Neural progenitor cell (in vitro differentiated cells): ENCODE measurements around the gene RASL11B.

Experiments used
- EZH2 ChIP-seq: fragments of 200-600 bp; sonication (generic); IDR thresholded peaks from 2 replicates; pipeline ENCODE4 v1.6.1; 2017; ENCODE audit warnings: antibody characterized with exemption, mild to moderate bottlenecking, moderate library complexity
- EZH2phosphoT487 ChIP-seq: fragments of 200-600 bp; sonication (generic); IDR thresholded peaks from 2 replicates; pipeline ENCODE4 v1.6.1; 2017; ENCODE audit warnings: antibody characterized with exemption
- TF ChIP-seq, protein P1 (sequence below): fragments of 200-600 bp; sonication (generic); IDR thresholded peaks from 2 replicates; pipeline ENCODE4 v1.5.1; 2017; ENCODE audit warnings: antibody characterized with exemption, mild to moderate bottlenecking

DNA sequence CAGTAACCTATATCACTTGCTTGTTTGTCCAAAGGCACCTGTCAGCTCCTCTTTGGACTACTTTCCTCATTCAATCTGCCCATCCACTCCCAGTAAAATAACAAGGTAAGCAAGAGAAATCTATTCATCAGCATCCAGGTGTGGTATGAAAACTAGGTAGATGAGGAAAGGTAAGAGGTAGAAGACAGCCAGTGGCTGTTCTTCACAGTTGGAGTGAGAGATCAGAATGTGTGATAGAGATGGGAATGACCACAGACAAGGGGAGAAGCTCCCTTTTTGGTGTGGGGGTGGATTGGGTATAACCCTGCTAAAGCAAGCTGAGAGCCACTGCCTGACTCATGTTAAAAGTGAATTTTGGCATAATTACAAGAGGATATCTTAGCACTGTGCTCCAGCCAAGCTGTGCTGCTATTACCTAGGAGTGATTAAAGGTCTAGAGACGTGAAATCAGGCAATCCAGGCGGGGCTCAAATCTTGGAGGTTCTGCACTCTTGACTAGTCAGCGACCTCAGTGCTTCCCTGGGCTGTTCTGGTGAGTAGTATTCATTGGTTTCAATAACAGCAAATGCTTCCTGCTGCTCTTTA, 28.1 kb upstream of the RASL11B start:
- TF ChIP-seq, protein P1, sequence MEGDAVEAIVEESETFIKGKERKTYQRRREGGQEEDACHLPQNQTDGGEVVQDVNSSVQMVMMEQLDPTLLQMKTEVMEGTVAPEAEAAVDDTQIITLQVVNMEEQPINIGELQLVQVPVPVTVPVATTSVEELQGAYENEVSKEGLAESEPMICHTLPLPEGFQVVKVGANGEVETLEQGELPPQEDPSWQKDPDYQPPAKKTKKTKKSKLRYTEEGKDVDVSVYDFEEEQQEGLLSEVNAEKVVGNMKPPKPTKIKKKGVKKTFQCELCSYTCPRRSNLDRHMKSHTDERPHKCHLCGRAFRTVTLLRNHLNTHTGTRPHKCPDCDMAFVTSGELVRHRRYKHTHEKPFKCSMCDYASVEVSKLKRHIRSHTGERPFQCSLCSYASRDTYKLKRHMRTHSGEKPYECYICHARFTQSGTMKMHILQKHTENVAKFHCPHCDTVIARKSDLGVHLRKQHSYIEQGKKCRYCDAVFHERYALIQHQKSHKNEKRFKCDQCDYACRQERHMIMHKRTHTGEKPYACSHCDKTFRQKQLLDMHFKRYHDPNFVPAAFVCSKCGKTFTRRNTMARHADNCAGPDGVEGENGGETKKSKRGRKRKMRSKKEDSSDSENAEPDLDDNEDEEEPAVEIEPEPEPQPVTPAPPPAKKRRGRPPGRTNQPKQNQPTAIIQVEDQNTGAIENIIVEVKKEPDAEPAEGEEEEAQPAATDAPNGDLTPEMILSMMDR: no peak
- TF ChIP-seq EZH2 (no peak), EZH2phosphoT487 (no peak)
